NCI-H345 (cell line): ENCODE results near the gene MCEE.
A peak's percentile ranks its signal among the peaks of the same experiment; 100 is the strongest.
"Not testable (repeated sequence)": the region's sequence is repeated elsewhere in the genome, so short reads cannot be mapped to it uniquely, and the experiment has no call there.

Experiments
- DNase-seq: peaks from one replicate; lab custom pipeline; 2025; lab: John Stamatoyannopoulos, UW

Gene MCEE

GRCh38 chr2:71126957-71127356 lies 3.1 kb downstream of the MCEE start:
- DNase-seq: no peak

DNA sequence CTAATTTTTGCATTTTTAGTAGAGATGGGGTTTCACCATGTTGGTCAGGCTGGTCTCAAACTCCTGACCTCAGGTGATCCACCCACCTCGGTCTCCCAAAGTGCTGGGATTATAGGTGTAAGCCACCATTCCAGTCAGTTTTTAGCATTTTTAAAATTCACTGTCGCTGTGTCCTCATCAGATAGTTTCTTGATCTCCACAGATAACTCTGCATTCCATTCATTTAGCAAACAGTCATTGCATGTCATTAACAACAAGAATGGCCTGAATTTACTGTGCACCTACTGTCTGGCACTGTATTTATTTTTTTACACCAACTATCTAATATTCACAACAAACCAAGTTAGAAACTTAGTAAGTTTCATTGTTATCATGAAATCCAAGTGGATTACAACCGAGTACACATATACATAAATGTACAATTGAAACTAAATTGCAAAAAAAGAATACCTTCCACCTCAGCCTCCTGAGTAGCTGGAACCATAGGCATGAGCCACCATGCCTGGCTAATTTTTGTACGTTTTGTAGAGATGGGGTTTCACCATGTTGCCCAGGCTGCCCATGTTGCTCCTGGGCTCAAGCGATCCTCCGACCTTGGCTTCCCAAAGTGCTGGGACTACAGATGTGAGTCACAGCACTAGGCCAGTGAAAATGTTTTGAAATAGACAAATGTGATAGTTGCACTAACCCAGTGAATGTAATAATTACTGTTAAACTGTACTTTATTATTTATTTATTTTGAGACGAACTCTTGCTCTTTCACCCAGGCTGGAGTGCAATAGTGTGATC lies 4.3 kb downstream of the MCEE start:
- DNase-seq: no peak

GRCh38 chr2:71122387-71123298 lies 7.4 kb downstream of the MCEE start:
- DNase-seq: no peak

DNA sequence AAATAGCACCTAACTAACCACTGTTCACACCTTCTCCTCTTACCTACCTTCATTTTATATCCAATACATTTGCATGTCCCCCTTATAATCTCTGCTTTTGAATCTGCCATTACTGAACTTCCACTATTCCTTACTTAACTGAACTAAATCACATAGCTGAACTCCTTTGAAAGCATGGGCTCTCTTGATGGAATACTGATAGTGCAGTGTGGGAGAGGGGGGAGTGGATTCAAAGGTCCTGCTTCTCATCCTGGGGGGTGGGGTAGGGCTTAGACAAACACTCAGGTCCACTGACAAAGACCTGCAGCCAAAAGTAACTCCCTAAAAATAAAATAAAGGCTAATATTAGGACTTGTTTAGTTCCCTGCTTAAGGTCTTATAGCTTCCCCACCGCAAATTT lies 8.6 kb downstream of the MCEE start:
- no peak for DNase-seq

GRCh38 chr2:71120195-71120594 lies 9.8 kb downstream of the MCEE start:
- no peak for DNase-seq

DNA sequence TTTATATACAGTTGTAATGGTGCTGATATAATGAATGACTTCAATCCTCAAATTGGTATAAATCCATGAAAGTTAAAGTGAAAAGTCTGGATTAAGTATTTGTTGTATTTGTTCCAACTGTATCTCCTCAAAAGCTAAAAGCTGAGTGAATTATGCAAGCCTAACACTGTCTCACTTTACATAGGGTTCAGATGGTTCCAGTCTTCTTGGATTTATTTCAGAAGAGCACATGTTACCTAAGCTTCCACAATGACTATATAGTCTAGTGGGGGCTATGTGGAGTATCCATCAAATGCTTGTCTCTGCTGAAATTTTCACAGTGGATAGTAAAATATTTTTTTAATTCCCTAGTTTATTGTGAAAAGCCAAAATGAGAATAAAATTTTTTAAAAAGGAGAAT lies 13.0 kb downstream of the MCEE start:
- no peak for DNase-seq

GRCh38 chr2:71113843-71114242 lies 16.2 kb downstream of the MCEE start:
- DNase-seq: no peak

- DNase-seq: no peak
Measured at GRCh38 chr2:71108091-71108490, 21.9 kb downstream of the MCEE start.

DNA sequence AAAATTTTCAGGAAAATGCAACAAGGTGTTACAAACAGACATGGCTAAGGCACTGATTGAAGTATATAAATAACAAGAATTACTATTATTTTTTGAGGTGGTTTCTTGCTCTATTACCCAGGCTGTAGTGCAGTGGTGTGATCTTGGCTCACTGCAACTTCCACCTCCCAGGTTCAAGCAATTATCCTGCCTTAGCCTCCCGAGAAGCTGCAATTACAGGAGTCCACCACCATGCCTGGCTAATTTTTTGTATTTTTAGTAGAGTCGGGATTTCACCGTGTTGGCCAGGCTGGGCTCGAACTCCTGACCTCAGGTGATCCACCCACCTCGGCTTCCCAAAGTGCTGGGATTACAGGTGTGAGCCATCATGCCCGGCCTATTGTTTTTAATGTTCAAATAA lies 23.6 kb downstream of the MCEE start:
- DNase-seq: not testable (repeated sequence)

DNA sequence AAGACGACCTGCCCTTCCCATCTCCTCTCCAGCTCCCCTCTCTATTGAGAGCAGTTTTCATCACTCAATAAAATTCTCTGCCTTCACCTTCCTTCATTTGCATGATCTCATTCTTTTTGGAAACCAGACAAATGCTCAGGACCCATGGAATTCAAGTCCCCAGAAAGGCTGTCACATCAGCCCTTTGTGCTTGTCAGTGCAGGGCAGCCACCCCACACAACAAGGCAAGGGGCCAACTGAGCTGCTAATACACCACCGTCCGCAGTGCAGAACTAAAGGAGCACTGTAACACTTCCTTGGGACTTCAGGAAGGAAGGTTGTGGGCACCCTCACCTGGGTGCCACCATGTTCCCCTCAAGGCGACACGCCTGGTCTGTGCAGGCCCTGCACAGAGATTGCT lies 26.2 kb downstream of the MCEE start:
- DNase-seq: no peak

DNA sequence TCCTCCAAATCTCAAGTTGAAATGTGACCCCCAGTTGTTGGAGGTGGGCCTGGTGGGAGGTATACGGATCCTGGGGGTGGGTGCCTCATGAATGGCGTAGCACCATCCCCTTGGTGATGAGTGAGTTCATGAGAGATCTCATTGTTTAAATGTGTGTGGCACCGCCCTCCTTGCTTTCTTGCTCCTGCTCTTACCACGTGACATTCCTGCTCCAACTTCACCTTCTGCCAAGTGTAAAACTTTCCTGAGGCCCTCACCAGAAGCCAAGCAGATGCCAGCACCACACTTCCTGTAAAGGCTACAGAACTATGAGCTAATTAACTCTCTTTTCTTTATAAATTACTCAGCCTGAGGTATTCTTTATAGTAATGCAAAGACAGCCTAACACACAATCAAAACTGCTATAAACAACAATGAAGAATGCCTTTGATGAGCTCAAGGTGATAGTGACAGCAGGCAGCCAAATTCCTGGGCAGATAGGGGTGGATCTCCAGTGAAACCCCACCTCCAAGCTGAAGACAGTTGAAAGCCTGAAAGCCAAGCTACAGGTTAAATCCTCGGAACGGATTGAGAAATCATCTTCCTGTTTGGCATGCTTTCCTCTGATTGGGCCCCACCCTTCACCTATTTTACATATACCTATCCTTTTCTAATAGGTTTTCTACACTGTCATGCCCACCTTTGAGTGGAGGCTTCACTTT lies 26.9 kb downstream of the MCEE start:
- no peak for DNase-seq

GRCh38 chr2:71101656-71102055 lies 28.4 kb downstream of the MCEE start:
- no peak for DNase-seq

DNA sequence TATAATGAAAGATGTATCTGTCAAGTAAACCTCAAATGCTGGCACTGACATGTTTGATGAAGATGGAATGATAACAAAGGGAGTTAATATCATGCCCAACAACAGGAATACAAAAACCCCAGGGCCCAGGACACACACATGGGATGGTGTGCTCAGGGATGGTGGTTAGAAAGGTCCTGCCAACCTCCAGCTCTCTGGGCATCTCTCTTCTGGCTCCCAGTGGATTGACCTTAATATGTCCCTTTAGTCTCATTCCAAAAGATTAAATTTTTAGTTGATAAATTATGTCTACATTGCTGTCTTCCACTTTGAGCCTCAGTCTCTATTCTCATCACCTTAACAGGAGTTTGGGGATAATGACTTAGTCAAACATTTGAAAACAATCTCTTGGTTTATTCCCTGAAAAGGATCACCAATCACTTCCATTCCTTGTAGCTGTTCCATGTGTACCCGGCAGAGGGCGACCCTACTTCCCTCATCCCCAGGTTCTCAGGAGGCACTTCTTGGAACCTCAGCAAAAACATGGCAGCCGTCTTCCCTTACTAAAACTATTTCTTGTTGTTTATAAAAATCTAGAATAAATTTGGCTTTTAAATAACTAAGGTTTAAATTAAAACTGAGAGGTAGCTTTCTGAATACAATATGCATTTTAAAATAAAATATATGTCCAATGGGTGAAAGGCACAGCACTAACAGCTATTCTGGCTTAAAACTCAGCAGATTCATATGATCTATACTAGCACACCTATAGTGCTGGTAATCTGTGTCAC lies 29.6 kb downstream of the MCEE start:
- DNase-seq: peak; percentile 39

- DNase-seq: not testable (repeated sequence)
Measured at GRCh38 chr2:71092491-71093260, 37.4 kb downstream of the MCEE start.

- not testable (repeated sequence) for DNase-seq
Measured at GRCh38 chr2:71091808-71092207, 38.2 kb downstream of the MCEE start.

GRCh38 chr2:71089475-71089874 lies 40.6 kb downstream of the MCEE start:
- not testable (repeated sequence) for DNase-seq

GRCh38 chr2:71085325-71086003 lies 44.6 kb downstream of the MCEE start:
- DNase-seq: peak; percentile 64

DNA sequence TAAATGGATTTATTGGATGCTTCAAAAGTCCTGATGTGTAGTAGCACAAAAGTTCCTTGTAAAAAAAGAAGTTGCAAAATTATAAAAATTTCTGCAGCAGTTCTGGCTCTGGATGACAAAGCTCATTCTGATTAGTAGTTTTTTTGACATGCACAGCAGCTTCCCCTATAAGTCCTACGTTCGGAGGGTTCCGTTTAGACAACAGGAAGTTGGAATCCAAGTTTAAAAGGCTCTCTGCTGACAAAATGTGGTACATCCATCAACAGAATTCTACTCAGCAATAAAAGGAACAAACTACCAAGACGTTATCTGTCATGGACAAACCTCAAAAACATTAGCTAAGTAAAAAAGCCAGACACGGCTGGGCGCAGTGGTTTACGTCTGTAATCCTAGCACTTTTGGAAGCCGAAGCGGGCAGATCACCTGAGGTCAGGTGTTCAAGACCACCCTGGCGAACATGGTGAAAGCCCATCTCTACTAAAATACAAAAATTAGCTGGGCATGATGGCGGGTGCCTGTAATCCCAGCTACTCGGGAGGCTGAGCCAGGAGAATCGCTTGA lies 46.2 kb downstream of the MCEE start:
- DNase-seq: not testable (repeated sequence)

DNA sequence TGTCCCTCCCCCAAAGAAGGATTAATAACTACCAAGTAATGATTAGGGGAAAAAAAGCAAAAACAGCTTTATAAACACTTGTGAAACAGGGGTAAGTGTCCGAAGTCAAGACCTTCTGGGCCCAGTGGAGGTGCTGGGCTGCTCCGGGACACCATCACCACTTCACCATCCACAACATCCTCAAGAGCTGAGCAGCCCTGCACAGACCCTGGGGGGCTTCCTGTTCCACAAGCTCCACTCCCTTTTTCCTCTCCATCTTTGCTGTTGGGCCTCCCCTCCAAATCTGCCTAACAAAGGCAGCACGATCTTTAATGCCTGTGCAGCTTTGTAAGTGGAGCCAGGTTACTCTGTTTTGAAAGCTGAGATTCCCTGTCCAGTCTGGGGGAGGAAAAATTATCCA lies 46.7 kb downstream of the MCEE start:
- DNase-seq: not testable (repeated sequence)
